Measurements from ENCODE around the gene ABHD17A. TPM values are rescaled to one million over a fixed set of nuclear protein-coding genes. Genes with fewer than 3 reads are reported as not detected.

The ABHD17A gene
- total and polyA plus RNA-seq, 9 of the 15 experiments (the other 6 are each of a cell fraction or from before 2014, with no cell fraction given): 0.04 to 135 (median 21.8) TPM; not detected in 1

DNA sequence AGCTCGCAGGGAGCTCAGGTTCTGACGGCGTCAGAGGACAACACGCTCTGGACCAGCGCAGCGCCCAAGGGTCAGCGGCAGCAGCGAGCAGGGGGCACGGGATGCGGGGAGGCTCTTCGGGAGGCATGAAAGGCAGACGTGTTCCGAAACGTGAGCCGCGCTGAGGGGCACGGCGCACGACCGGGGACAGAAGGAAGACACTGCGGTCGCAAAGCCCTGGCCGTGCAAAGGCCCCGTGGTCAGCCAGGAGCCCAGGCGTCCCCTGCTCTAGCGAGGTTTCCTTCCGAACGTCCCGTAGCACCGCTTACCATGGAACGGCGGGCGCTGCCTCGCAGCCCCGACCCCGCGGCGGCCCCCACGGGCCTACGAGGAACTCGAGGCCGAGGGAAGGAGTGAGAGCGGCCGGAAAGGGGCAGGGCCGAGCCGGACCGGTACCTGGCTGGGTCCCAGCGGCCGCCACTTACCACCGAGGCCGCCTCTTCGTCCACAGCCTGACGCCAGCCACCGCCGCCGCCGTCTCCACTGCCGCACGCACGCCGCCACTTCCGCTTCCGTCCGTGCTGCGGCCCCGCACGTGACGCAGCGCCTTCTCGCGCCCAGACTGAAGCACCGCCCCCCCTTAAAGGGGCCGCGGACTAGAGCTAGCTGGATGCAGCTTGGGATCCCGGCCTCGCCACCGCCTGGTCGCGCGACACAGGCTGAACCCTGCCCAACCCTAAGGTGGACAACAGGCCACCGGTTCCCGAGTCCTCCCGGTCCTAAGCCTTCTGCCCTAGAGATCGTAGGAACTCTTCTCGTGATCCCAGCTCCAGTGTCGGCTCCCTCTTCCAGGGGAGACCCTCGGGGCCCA lies 9.4 kb downstream of the ABHD17A start (continued):
- TF ChIP-seq ATF2 (CRISPR knock-in tag; IDR thresholded peaks at IDR 0.05) (no peak), POLR2H (tag; IDR thresholded peaks at IDR 0.05; ENCODE audit: low read depth) (peak; percentile 50; the same call in 1 of the 2 replicates), FOXA3 (CRISPR knock-in tag; conservative IDR thresholded peaks at IDR 0.05 in 1 of 2, IDR thresholded peaks at IDR 0.05 in 1 of 2) (no peak), NR3C1 (CRISPR knock-in tag; IDR thresholded peaks at IDR 0.05) (no peak), ZNF263 (CRISPR knock-in tag; IDR thresholded peaks at IDR 0.05; ENCODE audit: borderline replicate concordance) (peak; percentile 52; the same call in 1 of the 2 replicates), TAF7 (tag; IDR thresholded peaks at IDR 0.05) (0 out of 2 replicates have a peak, but pooled peaks have one; percentile 3), ZBTB12 (CRISPR knock-in tag; IDR thresholded peaks at IDR 0.05) (no peak), ZNF217 (CRISPR knock-in tag; IDR thresholded peaks at IDR 0.05) (no peak), RBM14 (IDR thresholded peaks at IDR 0.05; ENCODE audit: borderline replicate concordance, insufficient read depth, low read depth, low read length) (0 out of 2 replicates have a peak, but pooled peaks have one; percentile 79), ARID4B (CRISPR knock-in tag; IDR thresholded peaks at IDR 0.05) (peak; percentile 95), CBX1 (IDR thresholded peaks at IDR 0.05; ENCODE audit: low read depth) (peak; percentile 36)
- TF ChIP-seq, protein P1, sequence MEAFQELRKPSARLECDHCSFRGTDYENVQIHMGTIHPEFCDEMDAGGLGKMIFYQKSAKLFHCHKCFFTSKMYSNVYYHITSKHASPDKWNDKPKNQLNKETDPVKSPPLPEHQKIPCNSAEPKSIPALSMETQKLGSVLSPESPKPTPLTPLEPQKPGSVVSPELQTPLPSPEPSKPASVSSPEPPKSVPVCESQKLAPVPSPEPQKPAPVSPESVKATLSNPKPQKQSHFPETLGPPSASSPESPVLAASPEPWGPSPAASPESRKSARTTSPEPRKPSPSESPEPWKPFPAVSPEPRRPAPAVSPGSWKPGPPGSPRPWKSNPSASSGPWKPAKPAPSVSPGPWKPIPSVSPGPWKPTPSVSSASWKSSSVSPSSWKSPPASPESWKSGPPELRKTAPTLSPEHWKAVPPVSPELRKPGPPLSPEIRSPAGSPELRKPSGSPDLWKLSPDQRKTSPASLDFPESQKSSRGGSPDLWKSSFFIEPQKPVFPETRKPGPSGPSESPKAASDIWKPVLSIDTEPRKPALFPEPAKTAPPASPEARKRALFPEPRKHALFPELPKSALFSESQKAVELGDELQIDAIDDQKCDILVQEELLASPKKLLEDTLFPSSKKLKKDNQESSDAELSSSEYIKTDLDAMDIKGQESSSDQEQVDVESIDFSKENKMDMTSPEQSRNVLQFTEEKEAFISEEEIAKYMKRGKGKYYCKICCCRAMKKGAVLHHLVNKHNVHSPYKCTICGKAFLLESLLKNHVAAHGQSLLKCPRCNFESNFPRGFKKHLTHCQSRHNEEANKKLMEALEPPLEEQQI (IDR thresholded peaks at IDR 0.05): no peak
- TF ChIP-seq, protein P2, sequence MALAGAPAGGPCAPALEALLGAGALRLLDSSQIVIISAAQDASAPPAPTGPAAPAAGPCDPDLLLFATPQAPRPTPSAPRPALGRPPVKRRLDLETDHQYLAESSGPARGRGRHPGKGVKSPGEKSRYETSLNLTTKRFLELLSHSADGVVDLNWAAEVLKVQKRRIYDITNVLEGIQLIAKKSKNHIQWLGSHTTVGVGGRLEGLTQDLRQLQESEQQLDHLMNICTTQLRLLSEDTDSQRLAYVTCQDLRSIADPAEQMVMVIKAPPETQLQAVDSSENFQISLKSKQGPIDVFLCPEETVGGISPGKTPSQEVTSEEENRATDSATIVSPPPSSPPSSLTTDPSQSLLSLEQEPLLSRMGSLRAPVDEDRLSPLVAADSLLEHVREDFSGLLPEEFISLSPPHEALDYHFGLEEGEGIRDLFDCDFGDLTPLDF (CRISPR knock-in tag; IDR thresholded peaks at IDR 0.05): peak; percentile 90

All from K562 (cell line).